Lung microvascular endothelial cell (primary cell): ENCODE data around the gene GIGYF1. TPM values are rescaled to one million over a fixed set of nuclear protein-coding genes. Genes with fewer than 3 reads are reported as not detected.
"Not testable (repeated sequence)": the region's sequence is repeated elsewhere in the genome, so short reads cannot be mapped to it uniquely, and the experiment has no call there.

Experiments used
- DNase-seq, 2 donors: peaks; one replicate each; pipeline versions ENCODE4 v3.0.0 to v3.0.0-alpha.2; 2010; ENCODE audit warnings: low read depth in 2 of 2
- total RNA-seq: library from RNA; depleted of rRNA; stranded (reverse); fragments of >200 nt; gene quantifications from 2 replicates; pipeline ENCODE4 v1.2.1, GENCODE V29; 2014

Gene GIGYF1
- total RNA-seq, 1 donor from 2014 or later: 14.9 TPM

GRCh38 chr7:100673942-100674410 lies 20.1 kb downstream of the GIGYF1 start:
- DNase-seq: no peak

- peak; percentile 99 for DNase-seq
Observed at GRCh38 chr7:100673302-100673941, 20.6 kb downstream of the GIGYF1 start, which contains the start of gene GNB2. Gene GNB2 (plus strand): TSS chr7:100673740. CDS start chr7:100676266, 2,526 bp downstream.

DNA sequence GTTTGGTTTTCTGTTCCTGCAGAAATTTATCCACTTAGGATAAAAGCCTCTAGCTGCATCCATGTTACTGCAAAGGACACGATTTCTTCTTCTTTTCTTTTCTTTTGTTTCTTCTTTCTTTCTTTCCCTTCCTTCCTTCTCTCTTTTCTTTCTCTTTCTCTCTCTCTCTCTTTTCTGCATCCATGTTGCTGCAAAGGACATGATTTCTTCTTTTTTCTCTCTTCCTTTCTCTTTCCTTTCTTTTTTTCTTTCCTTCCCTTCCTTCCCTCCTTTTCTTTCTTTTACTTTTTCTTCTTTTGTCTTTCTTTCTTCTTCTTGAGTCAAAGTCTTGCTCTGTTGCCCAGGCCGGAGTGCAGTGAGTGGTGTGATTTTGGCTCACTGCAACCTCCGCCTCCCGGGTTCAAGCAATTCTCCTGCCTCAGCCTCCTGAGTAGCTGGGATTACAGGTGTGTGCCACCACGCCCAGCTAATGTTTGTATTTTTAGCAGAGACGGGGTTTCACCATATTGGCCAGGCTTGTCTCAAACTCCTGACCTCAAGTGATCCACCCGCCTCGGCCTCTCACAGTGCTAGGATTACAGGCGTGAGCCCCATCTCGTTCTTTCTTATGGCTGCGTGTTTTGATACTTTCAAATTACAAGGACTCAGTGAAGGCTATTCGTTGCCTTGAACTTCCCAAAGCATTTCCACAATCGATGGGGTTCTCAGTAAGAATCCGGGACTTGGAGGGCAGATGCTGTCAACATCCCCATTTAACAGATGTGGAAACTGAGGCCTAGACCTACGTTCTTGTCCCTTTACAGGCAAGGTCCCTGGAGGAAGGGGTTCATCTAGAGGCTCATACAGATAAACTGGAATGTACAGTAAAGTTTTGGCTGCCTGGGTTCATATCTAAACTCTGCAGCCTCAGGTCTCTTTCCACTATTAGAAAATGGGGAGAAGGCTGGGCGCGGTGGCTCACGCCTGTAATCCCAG lies 22.4 kb downstream of the GIGYF1 start:
- DNase-seq: no peak

- DNase-seq: no peak
Observed at GRCh38 chr7:100670074-100670473, 24.0 kb downstream of the GIGYF1 start.

DNA sequence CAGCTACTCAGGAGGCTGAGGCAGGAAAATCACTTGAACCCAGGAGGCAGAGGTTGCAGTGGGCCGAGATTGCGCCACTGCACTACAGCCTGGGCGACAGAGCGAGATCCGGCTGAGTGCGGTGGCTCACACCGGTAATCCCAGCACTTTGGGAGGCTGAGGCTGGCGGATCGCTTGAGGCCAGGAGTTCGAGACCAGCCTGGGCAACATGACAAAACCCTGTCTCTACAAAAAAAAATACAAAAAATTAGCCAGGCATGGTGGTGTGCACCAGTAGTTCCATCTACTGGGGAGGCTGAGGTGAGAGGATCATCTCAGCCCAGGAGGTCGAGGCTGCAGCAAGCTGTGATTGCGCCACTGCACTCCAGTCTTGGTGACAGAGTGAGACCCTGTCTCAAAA lies 24.9 kb downstream of the GIGYF1 start:
- not testable (repeated sequence) for DNase-seq

DNA sequence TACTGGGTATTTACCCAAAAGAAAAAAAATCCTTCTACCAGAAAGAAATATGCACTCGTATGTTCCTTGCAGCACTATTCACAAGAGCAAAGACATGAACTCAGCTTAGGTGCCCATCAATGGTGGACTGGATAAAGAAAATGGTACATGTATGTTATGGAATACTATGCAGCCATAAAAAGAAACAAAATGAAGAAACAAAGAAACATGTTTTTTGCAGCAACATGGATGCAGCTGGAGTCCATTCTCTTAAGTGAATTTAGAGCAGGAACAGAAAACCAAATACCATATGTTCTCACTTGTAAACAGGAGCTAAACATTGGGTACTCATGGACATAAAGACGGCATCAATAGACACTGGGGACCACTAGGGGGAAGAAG lies 26.0 kb downstream of the GIGYF1 start:
- no peak for DNase-seq

DNA sequence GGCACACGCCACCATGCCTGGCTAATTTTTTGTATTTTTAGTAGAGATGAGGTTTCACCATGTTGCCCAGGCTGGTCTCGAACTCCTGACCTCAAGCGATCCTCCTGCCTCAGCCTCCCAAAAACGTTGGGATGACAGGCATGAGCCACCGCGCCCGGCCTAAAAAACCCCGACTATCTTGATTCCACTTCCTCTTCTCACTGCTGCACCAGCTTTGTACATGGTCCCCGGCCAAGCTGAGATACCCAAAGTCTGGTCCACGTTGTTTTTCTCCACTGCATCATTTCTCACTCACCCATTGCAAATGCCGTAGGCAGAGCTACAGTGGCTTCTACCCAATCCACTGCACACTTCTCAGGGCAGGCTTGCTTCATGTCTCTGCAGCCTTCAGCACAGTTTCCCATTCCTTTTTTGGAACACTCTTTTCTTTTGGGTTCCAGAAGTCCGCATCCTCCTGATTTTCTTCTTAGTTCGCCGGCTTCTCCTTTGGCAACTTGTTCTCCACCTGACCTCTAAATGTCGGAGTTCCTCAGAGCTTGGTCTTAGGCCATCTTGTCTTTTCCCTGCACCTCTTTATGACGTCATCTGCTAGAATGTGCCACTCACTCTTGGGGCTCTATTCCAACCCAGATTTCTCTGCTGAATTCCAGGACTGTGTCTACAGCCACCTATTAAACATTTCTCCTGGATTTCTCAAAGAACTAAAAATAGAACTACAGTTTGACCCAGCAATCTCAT lies 26.6 kb downstream of the GIGYF1 start:
- no peak for DNase-seq

- DNase-seq: no peak
Observed at GRCh38 chr7:100665168-100665726, 28.8 kb downstream of the GIGYF1 start.

DNA sequence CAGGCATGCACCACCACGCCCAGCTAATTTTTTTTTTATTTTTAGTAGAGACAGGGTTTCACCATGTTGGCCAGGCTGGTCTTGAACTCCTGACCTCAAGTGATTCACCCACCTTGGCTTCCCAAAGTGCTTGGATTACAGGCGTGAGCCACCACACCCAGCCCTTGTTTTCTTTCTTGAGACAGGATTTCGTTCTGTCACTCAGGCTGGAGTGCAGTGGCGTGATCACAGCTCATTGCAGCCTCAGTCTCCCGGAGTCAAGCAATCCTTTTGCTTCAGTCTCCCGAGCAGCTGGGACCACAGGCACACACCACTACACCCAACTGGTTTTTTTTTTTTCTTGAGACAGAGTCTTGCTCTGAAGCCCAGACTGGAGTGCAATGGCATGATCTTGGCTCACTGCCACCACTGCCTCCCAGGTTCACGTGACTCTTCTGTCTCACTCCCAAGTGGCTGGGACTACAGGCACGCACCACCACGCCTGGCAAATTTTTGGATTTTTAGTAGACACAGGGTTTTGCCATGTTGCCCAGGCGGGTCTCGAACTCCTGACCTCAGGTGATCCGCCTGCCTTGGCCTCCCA lies 31.8 kb downstream of the GIGYF1 start:
- not testable (repeated sequence) for DNase-seq

- peak; percentile 63 to 68 for DNase-seq
Observed at GRCh38 chr7:100655908-100656674, 38.0 kb downstream of the GIGYF1 start, which contains the start of gene ACTL6B. Gene ACTL6B (minus strand): TSS chr7:100656448. CDS start chr7:100656354, 94 bp downstream.

- DNase-seq: no peak
Observed at GRCh38 chr7:100654908-100655831, 38.9 kb downstream of the GIGYF1 start.

DNA sequence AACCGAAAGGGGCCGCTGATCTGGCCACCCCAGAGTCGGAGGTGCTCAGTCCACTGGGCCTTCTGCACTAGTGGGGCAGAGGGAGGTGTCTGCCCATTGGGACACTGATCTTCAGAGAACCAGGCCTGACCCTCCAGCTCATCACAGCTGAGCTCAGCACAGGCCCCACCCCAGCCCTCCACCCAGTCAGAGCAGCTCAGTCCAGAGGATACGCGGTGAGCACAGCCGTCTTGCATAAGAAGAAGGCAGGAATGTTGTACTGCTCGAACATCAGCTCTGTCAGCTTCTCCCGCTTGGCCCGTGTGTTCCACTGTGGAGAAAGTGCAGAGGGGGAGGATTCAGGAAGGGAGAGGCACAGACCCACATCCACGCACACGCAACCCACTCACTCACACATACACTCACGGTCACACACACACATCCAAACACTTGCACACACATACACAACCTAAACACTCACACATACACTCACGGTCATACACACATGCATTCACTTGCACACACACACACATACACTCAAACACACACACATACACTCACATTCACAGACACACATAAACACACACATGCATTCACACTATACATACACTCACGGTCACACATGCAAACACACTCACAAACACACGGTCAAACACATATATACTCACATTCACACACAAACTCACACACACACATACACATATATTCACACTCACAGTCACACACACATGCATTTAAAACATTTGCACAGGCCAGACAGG lies 44.1 kb downstream of the GIGYF1 start:
- DNase-seq: no peak

- no peak for DNase-seq
Observed at GRCh38 chr7:100642534-100642907, 51.5 kb downstream of the GIGYF1 start.

- DNase-seq: no peak
Observed at GRCh38 chr7:100641860-100642533, 52.1 kb downstream of the GIGYF1 start.

DNA sequence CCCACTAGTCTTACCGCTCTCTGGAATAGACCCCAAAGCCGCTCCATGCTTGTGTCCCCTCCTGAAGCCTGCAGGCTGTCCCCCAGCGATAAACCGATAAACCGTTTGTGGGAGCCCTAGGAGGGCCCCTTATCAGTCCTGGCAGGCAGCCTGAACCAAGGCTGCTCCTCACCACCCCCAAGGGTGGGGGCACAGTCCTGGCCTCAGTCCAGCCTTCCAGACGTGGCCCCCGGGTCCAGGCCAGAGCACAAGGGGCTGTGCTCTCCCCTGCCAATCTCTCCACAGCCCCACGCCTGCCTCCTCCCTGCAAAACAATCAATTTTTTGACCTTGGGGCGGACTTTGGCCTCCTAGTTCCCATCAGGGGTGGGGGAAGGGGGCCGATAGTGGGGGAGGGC lies 52.6 kb downstream of the GIGYF1 start, which contains the start of gene TFR2:
Gene TFR2, minus strand, starts transcription at position 90 of the 397 bp plus-strand sequence. Its CDS starts 43 bp downstream, at position 47.
- no peak for DNase-seq

DNA sequence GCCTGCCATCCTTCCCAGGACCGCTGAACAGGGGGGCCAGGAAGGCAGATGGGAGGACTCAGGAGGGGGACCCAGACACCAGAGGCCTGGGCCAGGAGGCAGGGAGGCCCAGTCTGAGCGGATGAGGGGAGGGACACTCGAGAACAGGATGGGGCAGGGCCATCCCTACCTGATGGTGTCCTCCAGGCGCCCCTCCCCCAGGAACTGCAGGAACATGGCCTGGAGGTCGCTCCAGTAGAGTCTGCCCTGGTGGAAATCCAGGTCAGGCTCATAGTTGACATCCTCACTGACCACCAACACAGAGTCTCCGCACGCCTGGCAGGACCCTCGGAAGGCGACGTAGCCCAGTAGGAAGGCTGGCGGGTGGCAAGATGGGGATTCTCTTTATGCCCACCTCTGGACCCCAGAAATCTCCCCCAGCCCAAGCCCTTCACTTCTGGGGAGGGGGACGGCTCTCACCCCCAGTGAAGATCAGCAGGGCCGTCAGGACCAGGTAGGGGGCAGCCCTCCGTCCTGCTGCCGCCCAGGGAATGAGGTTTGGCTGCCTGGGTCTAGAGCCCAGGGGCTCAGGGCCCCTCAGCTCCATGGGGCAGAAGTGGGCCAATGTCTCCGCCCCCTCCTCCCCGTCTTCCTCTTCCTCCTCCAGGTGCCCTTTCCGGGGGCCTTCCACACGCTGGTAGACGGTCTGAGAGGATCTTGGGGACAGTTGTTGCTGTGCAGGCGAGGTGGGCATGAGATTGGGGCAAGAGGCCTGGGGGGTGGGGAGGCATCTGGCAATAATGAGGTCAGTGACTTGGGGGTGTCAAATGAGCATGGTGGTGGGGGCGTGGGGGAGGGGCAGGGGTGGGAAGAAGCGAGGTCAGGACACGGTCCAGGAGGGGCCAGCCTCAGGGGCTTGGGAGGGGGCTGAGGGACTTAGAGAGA lies 53.3 kb downstream of the GIGYF1 start:
- DNase-seq: no peak
